IPS-NIHi11 (cell line): ENCODE data around the gene KCNJ14.

ENCODE experiments used
- DNase-seq: peaks from one replicate; pipeline ENCODE4 v3.0.0; 2012; ENCODE audit warnings: mixed read lengths, low spot score

Gene KCNJ14

GRCh38 chr19:48455171-48455907 is at the start of gene KCNJ14:
TSS of gene KCNJ14 (plus strand) at chr19:48455574. CDS start at chr19:48461725, 6,151 bp downstream.
- no peak for DNase-seq

GRCh38 chr19:48405850-48406249 is 49.5 kb upstream of the KCNJ14 start:
- DNase-seq, result no peak

GRCh38 chr19:48413879-48414587 is 41.3 kb upstream of the KCNJ14 start:
- DNase-seq, result no peak

GRCh38 chr19:48415395-48415794 is 40.0 kb upstream of the KCNJ14 start:
- peak; percentile 79 for DNase-seq

- DNase-seq, result no peak
Observed at GRCh38 chr19:48415806-48416221, 39.6 kb upstream of the KCNJ14 start.

- DNase-seq, result no peak
Observed at GRCh38 chr19:48417421-48417820, 38.0 kb upstream of the KCNJ14 start.

DNA sequence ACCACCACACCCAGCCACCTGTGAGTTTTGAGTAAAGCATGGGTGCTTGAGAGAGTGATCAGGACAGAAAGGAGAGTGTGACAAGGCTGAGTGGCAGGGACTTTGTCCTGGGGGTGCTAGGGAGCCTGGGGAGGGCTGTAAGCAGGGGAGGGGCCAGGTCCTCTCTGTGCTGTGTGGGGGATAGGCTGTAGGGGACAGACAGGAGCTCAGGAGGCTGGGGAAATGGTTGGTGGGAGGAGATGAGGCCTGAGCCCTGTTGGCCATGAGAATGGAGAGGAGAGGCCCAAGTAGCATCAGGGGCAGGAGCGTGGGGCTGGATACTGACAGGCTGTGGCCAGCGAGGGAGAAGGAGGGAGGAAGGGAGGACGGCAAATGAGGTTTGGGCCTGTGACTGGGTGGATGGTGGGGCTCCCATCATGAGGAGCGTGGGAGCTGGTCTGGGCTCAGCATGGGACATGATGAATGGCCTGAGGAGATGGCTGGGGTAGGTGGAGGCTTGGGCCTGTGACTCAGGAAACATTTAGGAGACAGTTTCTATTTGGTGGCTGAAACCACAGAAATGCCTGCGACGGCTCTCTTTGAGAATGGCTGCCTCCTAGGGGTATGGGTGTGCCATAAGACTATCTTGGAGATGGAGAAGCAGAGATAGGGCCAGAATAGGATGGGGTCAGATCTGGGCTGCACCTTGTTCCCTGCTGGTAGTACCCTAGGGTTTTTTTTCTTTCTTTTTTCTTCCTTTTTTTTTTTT is 36.9 kb upstream of the KCNJ14 start:
- DNase-seq, result no peak

- peak; percentile 83 for DNase-seq
Observed at GRCh38 chr19:48419158-48419920, 36.0 kb upstream of the KCNJ14 start.

DNA sequence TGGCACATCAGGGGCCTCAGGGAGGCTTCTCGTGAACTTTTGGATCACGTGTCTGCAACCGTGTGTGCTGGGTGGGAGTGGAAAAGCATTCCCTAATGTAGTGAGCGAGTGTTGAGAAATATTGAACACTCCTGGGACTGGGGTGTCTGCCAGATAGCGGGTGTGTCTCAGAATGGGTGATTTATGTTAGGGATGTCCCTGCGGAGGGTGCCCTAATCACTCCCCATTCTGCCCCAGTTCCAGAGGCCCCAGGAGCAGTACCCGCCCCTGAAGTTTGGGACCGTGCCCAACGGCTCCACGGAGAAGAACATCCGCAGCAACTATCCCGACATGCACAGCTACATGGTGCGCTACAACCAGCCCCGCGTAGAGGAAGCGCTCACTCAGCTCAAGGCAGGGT is 33.8 kb upstream of the KCNJ14 start:
- DNase-seq, result no peak

DNA sequence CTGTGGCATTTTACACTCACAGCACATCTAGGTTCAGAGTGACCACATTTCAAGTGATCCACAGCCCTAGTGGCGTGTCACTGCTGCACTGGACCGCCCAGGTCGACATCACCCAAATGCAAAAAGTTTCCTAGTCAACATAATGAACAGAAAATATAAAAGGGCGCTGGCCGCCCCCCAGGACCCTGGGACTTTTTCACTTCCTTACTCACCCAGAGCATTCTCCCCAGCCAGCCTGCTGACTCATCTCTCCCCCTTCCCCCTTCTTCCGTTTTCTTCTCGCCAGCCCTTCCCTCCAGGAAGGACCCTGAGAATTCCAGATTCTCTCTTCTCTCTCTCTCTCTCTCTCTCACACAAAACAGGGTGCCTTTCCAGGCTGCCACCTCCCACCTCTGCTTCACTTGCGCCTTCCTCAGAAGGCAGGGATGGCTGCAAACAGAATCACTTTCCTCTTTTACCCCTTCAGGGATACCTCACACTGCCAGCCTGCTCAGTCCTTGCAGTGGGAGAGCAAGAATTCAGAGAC is 30.6 kb upstream of the KCNJ14 start:
- peak; percentile 38 for DNase-seq

GRCh38 chr19:48428670-48429069 is 26.7 kb upstream of the KCNJ14 start:
- DNase-seq, result no peak

DNA sequence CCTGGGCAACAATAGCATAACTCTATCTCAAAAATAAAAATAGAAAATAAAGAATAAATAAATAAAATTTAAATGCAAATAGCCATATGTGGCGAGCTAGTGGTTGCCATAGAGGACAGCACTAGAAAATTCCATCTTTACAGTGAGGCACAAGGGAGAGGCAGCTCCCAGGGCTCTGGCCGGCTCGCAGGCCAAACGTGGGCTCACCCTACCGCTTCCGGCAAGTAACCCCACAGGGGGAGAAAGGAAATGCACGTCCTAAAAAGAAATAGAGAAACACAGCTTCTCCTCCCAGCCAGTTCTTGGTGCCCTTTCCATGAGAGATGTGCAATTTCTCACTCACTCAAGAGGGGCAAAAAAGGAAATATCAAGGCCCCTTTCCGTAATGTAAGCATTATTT is 22.0 kb upstream of the KCNJ14 start:
- no peak for DNase-seq

- no peak for DNase-seq
Observed at GRCh38 chr19:48436586-48436985, 18.8 kb upstream of the KCNJ14 start.

- DNase-seq, result no peak
Observed at GRCh38 chr19:48441360-48442050, 13.9 kb upstream of the KCNJ14 start.

GRCh38 chr19:48442116-48443035 is 13.0 kb upstream of the KCNJ14 start:
- DNase-seq, result no peak

GRCh38 chr19:48443256-48443655 is 12.1 kb upstream of the KCNJ14 start:
- DNase-seq, result no peak

DNA sequence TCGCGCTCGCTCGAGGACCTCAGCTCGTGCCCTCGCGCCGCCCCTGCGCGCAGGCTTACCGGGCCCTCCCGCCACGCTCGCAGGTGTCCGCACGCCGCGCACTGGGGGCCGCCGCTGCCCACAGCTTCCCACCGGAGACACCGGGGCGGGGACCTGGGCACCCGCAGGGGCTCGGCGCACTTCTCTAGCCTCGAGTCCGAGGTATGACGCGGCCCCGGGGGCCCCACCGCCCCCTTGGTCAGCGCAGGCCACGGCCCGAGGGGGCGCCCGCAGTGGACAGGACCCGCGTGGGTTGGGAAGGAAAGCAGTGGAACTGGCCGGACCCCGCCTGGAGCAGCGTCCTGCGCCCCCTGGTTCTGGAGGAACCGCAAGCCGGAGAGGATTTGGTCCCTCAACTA is 11.6 kb upstream of the KCNJ14 start:
- DNase-seq, result no peak

GRCh38 chr19:48444129-48444935 is 11.0 kb upstream of the KCNJ14 start:
- DNase-seq, result no peak

DNA sequence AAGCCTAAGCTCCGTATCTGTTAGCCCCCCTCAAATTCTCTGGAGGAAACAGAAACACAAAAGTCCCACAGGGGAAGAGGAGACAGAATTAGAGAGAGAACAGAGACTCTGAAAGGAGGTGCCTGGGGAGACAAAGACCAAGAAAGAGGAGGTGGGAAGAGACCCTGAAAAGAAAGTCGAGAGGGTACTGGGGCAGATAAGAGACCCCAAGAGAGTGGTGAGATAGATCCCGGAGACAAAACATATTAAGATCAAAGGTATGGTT is 10.5 kb upstream of the KCNJ14 start:
- no peak for DNase-seq

DNA sequence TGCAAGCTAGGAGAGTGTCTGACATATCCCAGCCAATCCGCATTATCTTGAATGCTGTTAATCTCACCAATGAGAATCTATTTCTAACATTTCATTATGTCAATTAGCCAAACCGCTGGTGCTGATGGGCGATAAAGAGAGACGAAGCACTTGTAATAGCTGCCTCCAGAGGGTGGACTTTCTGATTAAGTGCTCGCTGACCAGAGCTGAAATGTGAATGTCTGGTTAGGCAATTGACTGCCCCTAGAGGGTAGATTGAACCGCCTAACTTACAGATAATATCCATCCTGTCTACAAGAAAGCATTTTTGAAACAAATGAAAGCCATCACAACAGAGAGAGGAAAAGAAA is 10.1 kb upstream of the KCNJ14 start:
- DNase-seq, result peak; percentile 88
